GM21529 (cell line): ENCODE data around the gene JAZF1.
"Not testable (repeated sequence)": the region's sequence is repeated elsewhere in the genome, so short reads cannot be mapped to it uniquely, and the experiment has no call there.

Experiments
- ATAC-seq: cut with Tn5 transposase; IDR thresholded peaks from one replicate; pipeline ENCODE4 v1.9.1; 2021; ENCODE audit not compliant: unreplicated experiment

The JAZF1 gene

GRCh38 chr7:27922389-27922788, 258.2 kb downstream of the JAZF1 start:
- ATAC-seq, result not testable (repeated sequence)

- no peak for ATAC-seq
These were observed 259.3 kb downstream of the JAZF1 start for GRCh38 chr7:27921081-27921836.

GRCh38 chr7:27920281-27920946, 260.2 kb downstream of the JAZF1 start:
- ATAC-seq, result no peak

GRCh38 chr7:27918503-27918902, 262.1 kb downstream of the JAZF1 start:
- no peak for ATAC-seq

GRCh38 chr7:27917774-27918314, 262.8 kb downstream of the JAZF1 start:
- no peak for ATAC-seq

GRCh38 chr7:27917119-27917518, 263.5 kb downstream of the JAZF1 start:
- no peak for ATAC-seq

- ATAC-seq, result no peak
These were observed 264.2 kb downstream of the JAZF1 start for GRCh38 chr7:27916372-27916771.

GRCh38 chr7:27914409-27914808, 266.2 kb downstream of the JAZF1 start:
- no peak for ATAC-seq

GRCh38 chr7:27912751-27913150, 267.8 kb downstream of the JAZF1 start:
- ATAC-seq, result no peak

- ATAC-seq, result no peak
These were observed 268.7 kb downstream of the JAZF1 start for GRCh38 chr7:27911920-27912319.

GRCh38 chr7:27910326-27910725, 270.3 kb downstream of the JAZF1 start:
- ATAC-seq, result no peak

GRCh38 chr7:27908534-27909165, 271.9 kb downstream of the JAZF1 start:
- no peak for ATAC-seq

GRCh38 chr7:27906385-27907091, 274.1 kb downstream of the JAZF1 start:
- ATAC-seq, result no peak

- ATAC-seq, result no peak
These were observed 274.6 kb downstream of the JAZF1 start for GRCh38 chr7:27905951-27906350.

GRCh38 chr7:27901028-27901760, 279.4 kb downstream of the JAZF1 start:
- ATAC-seq, result peak; percentile 86

GRCh38 chr7:27900006-27900405, 280.6 kb downstream of the JAZF1 start:
- no peak for ATAC-seq

GRCh38 chr7:27899601-27900000, 281.0 kb downstream of the JAZF1 start:
- no peak for ATAC-seq

GRCh38 chr7:27897441-27897847, 283.2 kb downstream of the JAZF1 start:
- no peak for ATAC-seq

GRCh38 chr7:27897001-27897400, 283.6 kb downstream of the JAZF1 start:
- no peak for ATAC-seq

GRCh38 chr7:27895551-27895950, 285.0 kb downstream of the JAZF1 start:
- ATAC-seq, result no peak
